GM18868 (cell line): ENCODE measurements around the gene DPM2.

Experiments
- ATAC-seq: cut with Tn5 transposase; IDR thresholded peaks from one replicate; pipeline ENCODE4 v1.9.1; 2021; ENCODE audit warnings: mild to moderate bottlenecking, moderate library complexity; ENCODE audit not compliant: unreplicated experiment

Gene DPM2

GRCh38 chr9:127903557-127904475 is 33.8 kb downstream of the DPM2 start:
- ATAC-seq: no peak

- peak; percentile 76 for ATAC-seq
Measured at GRCh38 chr9:127899128-127899943, 38.3 kb downstream of the DPM2 start, which contains the start of gene ST6GALNAC6. ST6GALNAC6 (minus strand) TSS chr9:127899603; CDS start chr9:127897981, 1,622 bp downstream.

- ATAC-seq: peak; percentile 9
Measured at GRCh38 chr9:127898433-127899127, 39.1 kb downstream of the DPM2 start.

- ATAC-seq: no peak
Measured at GRCh38 chr9:127897193-127897692, 40.4 kb downstream of the DPM2 start.

- ATAC-seq: no peak
Measured at GRCh38 chr9:127896395-127897192, 41.1 kb downstream of the DPM2 start.

- ATAC-seq: no peak
Measured at GRCh38 chr9:127895811-127896210, 41.8 kb downstream of the DPM2 start.

GRCh38 chr9:127893392-127893791 is 44.3 kb downstream of the DPM2 start:
- ATAC-seq: no peak

GRCh38 chr9:127892831-127893230 is 44.8 kb downstream of the DPM2 start:
- no peak for ATAC-seq

GRCh38 chr9:127890053-127890452 is 47.6 kb downstream of the DPM2 start:
- ATAC-seq: no peak

GRCh38 chr9:127887792-127888191 is 49.9 kb downstream of the DPM2 start:
- ATAC-seq: no peak

- no peak for ATAC-seq
Measured at GRCh38 chr9:127886401-127886972, 51.2 kb downstream of the DPM2 start.

- no peak for ATAC-seq
Measured at GRCh38 chr9:127885508-127886281, 52.0 kb downstream of the DPM2 start.
